DOHH2 (cell line): ENCODE results near the gene USF2.
A peak's percentile ranks its signal among the peaks of the same experiment; 100 is the strongest.

Experiments used
- CTCF ChIP-seq: fragments of 200-600 bp; sonication (generic); IDR thresholded peaks from one replicate; pipeline ENCODE4 v1.5.1; 2014; ENCODE audit warnings: antibody characterized with exemption, mild to moderate bottlenecking, low read depth, low read length; ENCODE audit not compliant: poor library complexity, severe bottlenecking
- EZH2phosphoT487 ChIP-seq: fragments of 200-600 bp; sonication (generic); IDR thresholded peaks from 2 replicates; pipeline ENCODE4 v1.6.1; 2017; ENCODE audit warnings: borderline replicate concordance, mild to moderate bottlenecking, antibody characterized with exemption, low read length, moderate library complexity, mixed read lengths

GRCh38 chr19:35306473-35307246 is 37.9 kb downstream of the USF2 start:
- TF ChIP-seq CTCF (peak; percentile 72), EZH2phosphoT487 (no peak)
